GM12875 (cell line): ENCODE measurements around the gene LOXHD1.

Experiments used
- H3K4me3 ChIP-seq: one replicate; pipeline ENCODE4 v1.5.1; 2011; ENCODE audit warnings: low read depth, low read length, control low read depth
- TF ChIP-seq, protein P1 (sequence below): IDR thresholded peaks from 2 replicates; pipeline ENCODE4 v1.5.1; 2011; ENCODE audit warnings: low read depth, mild to moderate bottlenecking, control low read depth, inconsistent platforms, low read length, moderate library complexity, borderline replicate concordance; ENCODE audit not compliant: insufficient read depth

The LOXHD1 gene

DNA sequence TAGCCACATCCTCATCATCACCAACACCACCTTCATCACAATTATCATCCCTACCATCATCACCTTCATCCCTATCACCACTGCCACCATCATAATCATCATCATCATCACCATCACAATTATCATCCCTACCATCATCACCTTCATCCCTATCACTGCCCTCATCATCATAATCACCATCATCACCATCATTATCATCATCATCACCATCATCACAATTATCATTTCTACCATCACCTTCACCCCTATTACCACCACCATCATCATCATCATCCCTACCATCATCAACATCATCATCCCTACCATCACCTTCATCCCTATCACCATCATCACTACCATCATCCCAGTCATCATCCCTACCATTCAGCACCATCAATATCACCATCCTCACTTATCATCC, 140.5 kb downstream of the LOXHD1 start:
- H3K4me3 ChIP-seq, result no peak overlapping the region
- TF ChIP-seq, protein P1, sequence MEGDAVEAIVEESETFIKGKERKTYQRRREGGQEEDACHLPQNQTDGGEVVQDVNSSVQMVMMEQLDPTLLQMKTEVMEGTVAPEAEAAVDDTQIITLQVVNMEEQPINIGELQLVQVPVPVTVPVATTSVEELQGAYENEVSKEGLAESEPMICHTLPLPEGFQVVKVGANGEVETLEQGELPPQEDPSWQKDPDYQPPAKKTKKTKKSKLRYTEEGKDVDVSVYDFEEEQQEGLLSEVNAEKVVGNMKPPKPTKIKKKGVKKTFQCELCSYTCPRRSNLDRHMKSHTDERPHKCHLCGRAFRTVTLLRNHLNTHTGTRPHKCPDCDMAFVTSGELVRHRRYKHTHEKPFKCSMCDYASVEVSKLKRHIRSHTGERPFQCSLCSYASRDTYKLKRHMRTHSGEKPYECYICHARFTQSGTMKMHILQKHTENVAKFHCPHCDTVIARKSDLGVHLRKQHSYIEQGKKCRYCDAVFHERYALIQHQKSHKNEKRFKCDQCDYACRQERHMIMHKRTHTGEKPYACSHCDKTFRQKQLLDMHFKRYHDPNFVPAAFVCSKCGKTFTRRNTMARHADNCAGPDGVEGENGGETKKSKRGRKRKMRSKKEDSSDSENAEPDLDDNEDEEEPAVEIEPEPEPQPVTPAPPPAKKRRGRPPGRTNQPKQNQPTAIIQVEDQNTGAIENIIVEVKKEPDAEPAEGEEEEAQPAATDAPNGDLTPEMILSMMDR, result no peak

DNA sequence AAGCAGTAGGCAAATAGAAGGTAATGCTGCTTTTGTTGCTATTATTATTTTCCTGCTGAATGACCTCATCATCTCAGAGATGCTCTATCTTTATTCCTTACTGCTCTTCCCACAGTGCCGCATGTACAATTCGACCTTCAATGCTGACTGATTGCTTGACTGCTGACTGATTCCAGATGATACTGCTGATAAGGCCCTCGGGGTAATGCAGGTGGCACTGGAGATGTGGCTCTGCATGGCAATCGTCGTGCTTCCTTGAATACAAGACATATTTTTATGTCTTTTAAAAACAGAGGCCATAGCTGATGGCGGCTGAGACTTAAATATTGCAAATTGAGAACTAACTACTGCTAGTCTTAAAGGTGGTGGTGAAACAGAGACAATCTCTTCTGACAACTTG, 146.6 kb downstream of the LOXHD1 start:
- TF ChIP-seq, protein P1, result no peak
- no peak overlapping the region for H3K4me3 ChIP-seq

DNA sequence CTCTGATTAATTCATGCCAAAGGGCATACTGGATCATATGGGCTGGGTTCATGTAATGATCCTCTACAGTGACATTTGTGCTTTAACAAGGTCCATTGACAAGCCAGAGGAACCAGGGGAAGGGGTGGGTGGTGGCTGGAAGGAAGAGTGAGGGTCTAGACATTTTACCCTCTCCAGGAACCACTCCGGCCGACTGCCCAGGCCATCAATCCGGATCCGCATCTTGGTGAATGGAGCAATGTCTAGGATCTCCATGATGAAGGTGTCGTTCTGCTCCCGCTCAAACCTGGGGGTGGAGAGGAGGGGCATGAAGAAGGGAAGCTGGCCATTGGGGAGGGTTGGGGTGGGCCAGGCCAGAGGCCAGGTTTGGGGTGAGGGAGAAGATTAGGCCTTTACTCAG, 147.5 kb downstream of the LOXHD1 start:
- TF ChIP-seq, protein P1, result no peak
- H3K4me3 ChIP-seq, result no peak overlapping the region

DNA sequence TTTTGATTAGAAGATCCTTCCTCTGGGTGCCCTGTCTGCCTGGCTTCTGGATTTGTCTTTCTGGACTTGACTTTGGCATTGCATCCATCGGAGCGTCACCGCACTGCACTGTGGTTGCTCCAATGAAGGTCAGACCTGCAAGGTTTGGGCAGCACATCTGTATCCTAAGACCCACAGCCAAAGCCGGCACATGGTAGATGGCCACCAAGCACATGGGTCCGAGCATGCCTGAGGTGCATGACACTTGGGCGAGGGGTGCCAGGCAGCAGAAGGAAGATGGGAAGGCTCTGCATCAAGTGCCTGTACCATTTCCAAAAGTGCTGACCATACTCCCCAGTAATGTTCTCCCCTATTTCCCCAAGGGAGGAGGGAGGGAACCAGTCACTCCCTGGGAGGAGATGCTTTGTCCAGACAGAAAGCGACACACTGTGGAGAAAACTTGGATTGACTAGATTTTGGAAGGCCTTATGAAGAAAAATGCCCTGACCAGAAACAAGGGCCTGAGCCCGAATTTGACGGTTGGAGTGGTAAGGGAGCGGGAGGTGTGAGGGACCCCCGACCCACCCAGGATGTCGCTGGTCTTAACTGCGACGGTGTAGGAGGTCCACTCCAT, 149.9 kb downstream of the LOXHD1 start:
- TF ChIP-seq, protein P1, result no peak
- no peak overlapping the region for H3K4me3 ChIP-seq

DNA sequence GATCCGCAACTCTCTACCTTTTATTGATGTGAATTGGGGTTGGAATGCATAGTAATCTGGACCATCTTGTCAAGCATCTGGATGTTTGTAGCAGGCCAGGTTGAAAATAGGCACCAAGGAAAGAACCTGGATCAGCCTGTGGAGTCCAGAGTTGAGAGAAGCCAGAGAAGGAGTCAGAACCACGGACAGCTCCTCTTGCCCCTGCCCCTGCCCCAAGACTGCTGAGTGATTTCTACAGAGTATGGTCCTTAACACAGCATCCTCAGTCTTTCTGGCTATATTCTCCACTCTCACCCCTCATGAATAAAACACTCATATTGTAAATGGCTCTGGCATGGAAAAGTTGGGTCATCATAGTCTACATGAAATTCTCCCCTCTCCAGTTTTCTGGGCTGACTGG, 154.6 kb downstream of the LOXHD1 start:
- no peak overlapping the region for H3K4me3 ChIP-seq
- TF ChIP-seq, protein P1, result no peak

DNA sequence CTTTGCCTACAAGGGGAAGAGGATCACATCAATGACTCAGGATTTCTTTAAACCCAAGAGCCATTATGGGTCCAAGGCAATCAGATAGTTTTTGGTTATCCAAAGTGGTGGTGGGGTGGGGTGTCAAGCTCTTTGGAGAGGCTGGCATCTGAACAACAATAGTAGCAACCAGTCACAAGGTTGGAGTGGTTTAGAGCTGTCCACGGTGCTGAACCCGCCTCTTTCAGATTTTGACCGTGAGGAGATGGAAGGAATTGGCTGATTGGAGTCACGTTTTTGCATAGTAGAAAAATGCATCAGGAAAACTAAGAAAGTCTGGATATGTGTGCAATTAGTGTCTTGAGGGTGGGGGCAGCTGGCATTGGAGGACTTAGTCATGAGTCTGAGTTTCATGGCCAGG, 159.9 kb downstream of the LOXHD1 start:
- H3K4me3 ChIP-seq, result no peak overlapping the region
- TF ChIP-seq, protein P1, result no peak

DNA sequence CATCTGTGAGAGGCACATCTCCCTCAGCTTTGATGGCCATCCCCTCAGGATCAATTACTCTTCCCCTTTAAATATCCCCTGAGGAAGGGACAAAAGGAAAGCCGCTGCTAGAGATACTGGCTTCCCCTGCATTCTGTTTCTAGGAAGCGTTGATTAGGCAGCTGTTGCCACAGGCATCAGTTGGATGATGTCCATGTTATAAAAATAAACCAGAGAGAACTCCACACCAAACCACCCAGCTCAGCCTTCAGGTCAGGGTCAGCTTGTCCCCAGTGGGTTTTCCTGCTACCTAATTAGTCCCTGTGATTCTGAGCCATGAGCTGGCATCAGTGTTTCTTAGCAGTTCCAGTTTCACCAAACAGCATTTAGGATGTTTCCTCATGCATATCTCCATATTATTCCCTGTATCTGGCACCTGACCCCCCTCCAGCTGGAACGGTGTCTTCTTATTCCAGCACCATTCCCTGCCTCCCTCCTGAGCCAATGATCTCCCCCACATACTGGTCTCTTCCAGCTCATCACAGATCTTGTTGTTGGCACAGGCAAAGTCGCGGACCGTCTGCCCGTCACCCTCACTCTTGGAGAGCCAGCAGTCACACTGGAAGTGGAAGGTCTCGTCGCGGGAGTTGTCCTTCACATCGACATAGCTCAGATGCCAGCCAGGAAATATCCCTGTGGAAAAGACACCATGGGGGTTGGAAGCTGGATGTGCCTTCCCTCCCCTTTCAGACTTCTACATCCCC, 168.4 kb downstream of the LOXHD1 start:
- TF ChIP-seq, protein P1, result no peak

More for the DNA sequence above, 168.4 kb downstream of the LOXHD1 start:
- H3K4me3 ChIP-seq, result no peak overlapping the region
